GM10266 (cell line): ENCODE data around the gene OCA2.
"Not testable (repeated sequence)": the region's sequence is repeated elsewhere in the genome, so short reads cannot be mapped to it uniquely, and the experiment has no call there.

Experiments used
- DNase-seq: peaks from one replicate; pipeline ENCODE4 v3.0.0; 2012; ENCODE audit errors: extremely low spot score
- CTCF ChIP-seq: IDR thresholded peaks from 2 replicates; pipeline ENCODE4 v1.5.1; 2012; ENCODE audit warnings: mild to moderate bottlenecking, low read depth; ENCODE audit not compliant: control insufficient read depth, insufficient read depth; ENCODE audit errors: missing control alignments

The OCA2 gene

GRCh38 chr15:28013976-28014375, 85.1 kb downstream of the OCA2 start:
- no peak for DNase-seq
- TF ChIP-seq CTCF = no peak

GRCh38 chr15:28013480-28013879, 85.6 kb downstream of the OCA2 start:
- no peak for DNase-seq
- TF ChIP-seq CTCF = no peak

GRCh38 chr15:28012231-28012630, 86.9 kb downstream of the OCA2 start:
- no peak for TF ChIP-seq CTCF
- DNase-seq = no peak

- not testable (repeated sequence) for DNase-seq
Measured at GRCh38 chr15:28008175-28008574, 90.9 kb downstream of the OCA2 start.

GRCh38 chr15:28006116-28006905, 92.8 kb downstream of the OCA2 start:
- TF ChIP-seq CTCF = no peak
- DNase-seq = no peak

GRCh38 chr15:28005004-28005527, 94.0 kb downstream of the OCA2 start:
- no peak for DNase-seq
- no peak for TF ChIP-seq CTCF

GRCh38 chr15:28004143-28005003, 94.7 kb downstream of the OCA2 start:
- TF ChIP-seq CTCF = no peak
- DNase-seq = no peak
